ENCODE data around the gene KBTBD7.
"Not testable (repeated sequence)": the region's sequence is repeated elsewhere in the genome, so short reads cannot be mapped to it uniquely, and the experiment has no call there.

KBTBD7 gene

GRCh38 chr13:41196011-41196410, 1.6 kb upstream of the KBTBD7 start:
- DNase-seq = no peak

GRCh38 chr13:41193469-41193868, 900 bp downstream of the KBTBD7 start:
- no peak for DNase-seq

GRCh38 chr13:41188584-41188983, 5.8 kb downstream of the KBTBD7 start:
- DNase-seq = no peak

- no peak for DNase-seq
Measured at GRCh38 chr13:41186481-41186880, 7.9 kb downstream of the KBTBD7 start.

GRCh38 chr13:41182231-41182630, 12.1 kb downstream of the KBTBD7 start:
- no peak for DNase-seq

- DNase-seq = no peak
Measured at GRCh38 chr13:41179593-41180250, 14.6 kb downstream of the KBTBD7 start.

GRCh38 chr13:41178040-41178439, 16.3 kb downstream of the KBTBD7 start:
- DNase-seq = no peak

- no peak for DNase-seq
Measured at GRCh38 chr13:41177616-41178015, 16.8 kb downstream of the KBTBD7 start.

- DNase-seq = not testable (repeated sequence)
Measured at GRCh38 chr13:41175576-41175975, 18.8 kb downstream of the KBTBD7 start.

GRCh38 chr13:41162151-41162550, 32.2 kb downstream of the KBTBD7 start:
- no peak for DNase-seq

GRCh38 chr13:41159174-41159573, 35.2 kb downstream of the KBTBD7 start:
- no peak for DNase-seq

GRCh38 chr13:41157048-41157717, 37.2 kb downstream of the KBTBD7 start:
- DNase-seq = no peak

GRCh38 chr13:41156620-41157019, 37.7 kb downstream of the KBTBD7 start:
- DNase-seq = no peak

GRCh38 chr13:41154042-41154441, 40.3 kb downstream of the KBTBD7 start:
- no peak for DNase-seq

GRCh38 chr13:41152005-41152404, 42.4 kb downstream of the KBTBD7 start:
- DNase-seq = no peak

- no peak for DNase-seq
Measured at GRCh38 chr13:41150058-41150457, 44.3 kb downstream of the KBTBD7 start.

GRCh38 chr13:41148419-41149283, 45.7 kb downstream of the KBTBD7 start:
- DNase-seq = no peak

GRCh38 chr13:41145136-41145908, 49.0 kb downstream of the KBTBD7 start:
- DNase-seq = no peak

- DNase-seq = no peak
Measured at GRCh38 chr13:41144576-41144975, 49.8 kb downstream of the KBTBD7 start.

Data from NCI-H69 (cell line).